Measurements from ENCODE around the gene MCAT.
"Not testable (repeated sequence)": the region's sequence is repeated elsewhere in the genome, so short reads cannot be mapped to it uniquely, and the experiment has no call there.

The MCAT gene

GRCh38 chr22:43126501-43127165, 16.6 kb downstream of the MCAT start:
- DNase-seq (ENCODE audit: low read depth): no peak

GRCh38 chr22:43118953-43119458, 24.2 kb downstream of the MCAT start:
- DNase-seq (ENCODE audit: low read depth): no peak

- DNase-seq (ENCODE audit: low read depth): no peak
Measured at GRCh38 chr22:43118024-43118849, 25.0 kb downstream of the MCAT start.

GRCh38 chr22:43116932-43117331, 26.3 kb downstream of the MCAT start:
- no peak for DNase-seq (ENCODE audit: low read depth)

GRCh38 chr22:43114958-43115357, 28.2 kb downstream of the MCAT start:
- DNase-seq (ENCODE audit: low read depth): no peak

GRCh38 chr22:43113526-43114251, 29.5 kb downstream of the MCAT start:
- DNase-seq (ENCODE audit: low read depth): no peak

GRCh38 chr22:43110927-43111623, 32.1 kb downstream of the MCAT start:
- DNase-seq (ENCODE audit: low read depth): no peak

- no peak for DNase-seq (ENCODE audit: low read depth)
Measured at GRCh38 chr22:43110444-43110926, 32.7 kb downstream of the MCAT start, which contains the start of gene BIK. Gene BIK (plus strand): TSS chr22:43110750. CDS start chr22:43124023, 13,273 bp downstream.

GRCh38 chr22:43109921-43110443, 33.2 kb downstream of the MCAT start:
- DNase-seq (ENCODE audit: low read depth): no peak

GRCh38 chr22:43109511-43109910, 33.7 kb downstream of the MCAT start:
- no peak for DNase-seq (ENCODE audit: low read depth)

- DNase-seq (ENCODE audit: low read depth): no peak
Measured at GRCh38 chr22:43106302-43106701, 36.9 kb downstream of the MCAT start.

GRCh38 chr22:43104950-43105349, 38.2 kb downstream of the MCAT start:
- DNase-seq (ENCODE audit: low read depth): not testable (repeated sequence)

GRCh38 chr22:43104056-43104625, 39.1 kb downstream of the MCAT start:
- DNase-seq (ENCODE audit: low read depth): peak; percentile 90

- no peak for DNase-seq (ENCODE audit: low read depth)
Measured at GRCh38 chr22:43101306-43101705, 41.9 kb downstream of the MCAT start.

GRCh38 chr22:43100225-43100624, 43.0 kb downstream of the MCAT start:
- DNase-seq (ENCODE audit: low read depth): no peak

GRCh38 chr22:43099095-43099494, 44.1 kb downstream of the MCAT start:
- no peak for DNase-seq (ENCODE audit: low read depth)

- DNase-seq (ENCODE audit: low read depth): no peak
Measured at GRCh38 chr22:43098356-43098755, 44.8 kb downstream of the MCAT start.

- DNase-seq (ENCODE audit: low read depth): no peak
Measured at GRCh38 chr22:43096420-43096819, 46.8 kb downstream of the MCAT start.

- no peak for DNase-seq (ENCODE audit: low read depth)
Measured at GRCh38 chr22:43094551-43094950, 48.6 kb downstream of the MCAT start.

GRCh38 chr22:43094085-43094484, 49.1 kb downstream of the MCAT start:
- no peak for DNase-seq (ENCODE audit: low read depth)

- no peak for DNase-seq (ENCODE audit: low read depth)
Measured at GRCh38 chr22:43092085-43092484, 51.1 kb downstream of the MCAT start.
